AG09319 (cell line): ENCODE measurements around the gene KIDINS220.
A peak's percentile ranks its signal among the peaks of the same experiment; 100 is the strongest.

ENCODE experiments used
- DNase-seq: peaks from one replicate; pipeline ENCODE4 v3.0.0-alpha.2; 2010; ENCODE audit warnings: low read depth; ENCODE audit errors: extremely low read depth
- CTCF ChIP-seq: IDR thresholded peaks from 2 replicates; pipeline ENCODE4 v1.5.1; 2011; ENCODE audit warnings: low read depth, mild to moderate bottlenecking, inconsistent platforms, low read length, moderate library complexity

KIDINS220 gene

DNA sequence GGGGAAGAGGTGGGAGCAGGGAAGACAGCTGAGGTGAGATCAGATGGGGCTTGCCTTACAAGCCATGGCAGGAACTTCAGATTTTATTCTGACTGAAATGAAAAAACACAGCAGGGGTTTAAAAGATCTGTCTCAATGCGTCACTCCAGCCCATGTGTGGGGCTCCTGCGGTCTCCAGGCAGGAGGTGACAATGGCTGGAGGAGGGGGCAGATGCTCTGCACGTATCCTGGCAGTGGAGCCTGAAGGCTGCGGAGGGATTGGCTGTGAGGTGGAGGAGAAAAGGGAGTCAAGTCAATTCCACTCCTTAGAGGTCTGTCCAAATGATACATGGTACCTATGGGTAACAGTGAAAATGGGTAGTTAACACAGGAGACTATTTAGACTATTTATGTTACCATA is 40.5 kb upstream of the KIDINS220 start:
- DNase-seq: no peak
- no peak for TF ChIP-seq CTCF

- no peak for TF ChIP-seq CTCF
- no peak for DNase-seq
Observed at GRCh38 chr2:8877332-8877731, 39.9 kb upstream of the KIDINS220 start.

GRCh38 chr2:8876628-8877027 is 39.2 kb upstream of the KIDINS220 start:
- TF ChIP-seq CTCF: no peak
- no peak for DNase-seq

GRCh38 chr2:8872821-8873432 is 35.5 kb upstream of the KIDINS220 start:
- peak; percentile 61 for TF ChIP-seq CTCF
- DNase-seq: peak; percentile 24

DNA sequence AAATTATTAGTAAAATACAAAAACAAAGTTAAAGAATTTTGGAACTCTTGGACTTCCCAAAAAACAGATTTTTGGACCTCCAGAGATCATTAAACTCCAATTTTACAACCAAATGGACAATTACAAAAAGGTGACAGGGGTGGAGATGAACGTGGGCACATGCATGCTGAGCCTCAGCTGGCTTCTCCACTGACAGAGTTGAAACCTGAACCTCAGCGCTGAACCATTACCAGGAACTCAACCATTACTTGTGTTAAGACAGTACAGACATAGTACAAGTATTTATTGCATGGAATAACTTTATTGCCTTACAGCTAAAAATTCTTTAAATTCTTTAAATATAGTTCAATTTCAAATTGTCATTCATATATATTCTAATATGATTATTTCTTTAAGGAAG is 33.0 kb upstream of the KIDINS220 start:
- no peak for TF ChIP-seq CTCF
- DNase-seq: no peak

- TF ChIP-seq CTCF: no peak
- DNase-seq: no peak
Observed at GRCh38 chr2:8867363-8867762, 29.9 kb upstream of the KIDINS220 start.

GRCh38 chr2:8863331-8863953 is 26.0 kb upstream of the KIDINS220 start:
- DNase-seq: no peak
- TF ChIP-seq CTCF: no peak
